Activated CD8-positive, alpha-beta memory T cell treated with anti-CD3 and anti-CD28 coated beads, Interleukin-2, amount 50 U/mL, for 4 hours (primary cell): ENCODE measurements around the gene TTYH3.
A peak's percentile ranks its signal among the peaks of the same experiment; 100 is the strongest.
"Not testable (repeated sequence)": the region's sequence is repeated elsewhere in the genome, so short reads cannot be mapped to it uniquely, and the experiment has no call there.

ENCODE experiments used
- DNase-seq: peaks from one replicate; pipeline ENCODE4 v3.0.0-alpha.2; 2020

TTYH3 gene

GRCh38 chr7:2666588-2667250 lies 34.9 kb downstream of the TTYH3 start:
- DNase-seq = no peak

GRCh38 chr7:2667843-2668242 lies 36.1 kb downstream of the TTYH3 start:
- no peak for DNase-seq

GRCh38 chr7:2668401-2668800 lies 36.6 kb downstream of the TTYH3 start:
- no peak for DNase-seq

GRCh38 chr7:2670171-2670570 lies 38.4 kb downstream of the TTYH3 start:
- DNase-seq = no peak

- DNase-seq = peak; percentile 76
Observed at GRCh38 chr7:2670720-2671391, 39.1 kb downstream of the TTYH3 start.

- DNase-seq = not testable (repeated sequence)
Observed at GRCh38 chr7:2673214-2673613, 41.4 kb downstream of the TTYH3 start.

- DNase-seq = no peak
Observed at GRCh38 chr7:2673934-2674333, 42.1 kb downstream of the TTYH3 start.

GRCh38 chr7:2675256-2675764 lies 43.5 kb downstream of the TTYH3 start:
- DNase-seq = no peak

GRCh38 chr7:2676576-2676975 lies 44.8 kb downstream of the TTYH3 start:
- DNase-seq = not testable (repeated sequence)

- not testable (repeated sequence) for DNase-seq
Observed at GRCh38 chr7:2678454-2678853, 46.7 kb downstream of the TTYH3 start.

GRCh38 chr7:2679135-2680127 lies 47.6 kb downstream of the TTYH3 start:
- DNase-seq = not testable (repeated sequence)

- DNase-seq = no peak
Observed at GRCh38 chr7:2680256-2680655, 48.5 kb downstream of the TTYH3 start.

GRCh38 chr7:2680792-2681490 lies 49.2 kb downstream of the TTYH3 start:
- peak; percentile 56 for DNase-seq

GRCh38 chr7:2681929-2682799 lies 50.4 kb downstream of the TTYH3 start:
- DNase-seq = no peak

- DNase-seq = no peak
Observed at GRCh38 chr7:2684501-2684900, 52.7 kb downstream of the TTYH3 start.

GRCh38 chr7:2686101-2686500 lies 54.3 kb downstream of the TTYH3 start:
- no peak for DNase-seq

- DNase-seq = no peak
Observed at GRCh38 chr7:2687338-2687869, 55.6 kb downstream of the TTYH3 start.

- DNase-seq = no peak
Observed at GRCh38 chr7:2687881-2688318, 56.1 kb downstream of the TTYH3 start, which contains the start of gene AMZ1. Gene AMZ1 (plus strand): TSS chr7:2688202. CDS start chr7:2700452, 12,250 bp downstream.

GRCh38 chr7:2688409-2689342 lies 56.9 kb downstream of the TTYH3 start:
- DNase-seq = no peak

GRCh38 chr7:2689343-2689847 lies 57.6 kb downstream of the TTYH3 start:
- DNase-seq = no peak
